AG09309 (cell line): Measurements from ENCODE around the gene SCRG1.
A peak's percentile ranks its signal among the peaks of the same experiment; 100 is the strongest.

Experiments
- DNase-seq: peaks from one replicate; pipeline ENCODE4 v3.0.0-alpha.2; 2010; ENCODE audit warnings: low read depth
- H3K4me3 ChIP-seq: 2 replicates; pipeline ENCODE4 v1.5.1; 2011; ENCODE audit warnings: mild to moderate bottlenecking, low read depth, low read length, moderate library complexity; ENCODE audit not compliant: control insufficient read depth
- CTCF ChIP-seq: IDR thresholded peaks from 2 replicates; pipeline ENCODE4 v1.5.1; 2011; ENCODE audit warnings: mild to moderate bottlenecking, low read depth, low read length, inconsistent platforms; ENCODE audit not compliant: insufficient read depth, control insufficient read depth; ENCODE audit errors: missing control alignments

Gene SCRG1

GRCh38 chr4:173415092-173415491, 16.2 kb upstream of the SCRG1 start:
- H3K4me3 ChIP-seq = no peak overlapping the region
- DNase-seq = peak; percentile 34
- TF ChIP-seq CTCF = no peak

GRCh38 chr4:173414456-173414855, 15.5 kb upstream of the SCRG1 start:
- DNase-seq = no peak
- TF ChIP-seq CTCF = no peak
- no peak overlapping the region for H3K4me3 ChIP-seq

GRCh38 chr4:173413036-173413435, 14.1 kb upstream of the SCRG1 start:
- no peak for TF ChIP-seq CTCF
- no peak for DNase-seq

GRCh38 chr4:173411106-173411693, 12.3 kb upstream of the SCRG1 start:
- no peak for DNase-seq

More at GRCh38 chr4:173413036-173413435, 14.1 kb upstream of the SCRG1 start:
- H3K4me3 ChIP-seq = no peak overlapping the region

GRCh38 chr4:173410079-173410478, 11.2 kb upstream of the SCRG1 start:
- TF ChIP-seq CTCF = no peak
- DNase-seq = no peak
- H3K4me3 ChIP-seq = no peak overlapping the region

More at GRCh38 chr4:173411106-173411693, 12.3 kb upstream of the SCRG1 start:
- no peak overlapping the region for H3K4me3 ChIP-seq
- no peak for TF ChIP-seq CTCF

GRCh38 chr4:173405840-173406606, 7.1 kb upstream of the SCRG1 start:
- no peak overlapping the region for H3K4me3 ChIP-seq
- TF ChIP-seq CTCF = no peak
- DNase-seq = no peak
